Kidney (tissue), 14 donors: ENCODE measurements around the gene SLC4A5. TPM values are rescaled to one million over a fixed set of nuclear protein-coding genes. Genes with fewer than 3 reads are reported as not detected.
"Not testable (repeated sequence)": the region's sequence is repeated elsewhere in the genome, so short reads cannot be mapped to it uniquely, and the experiment has no call there.

Source experiments
- DNase-seq, 5 donors: peaks; one replicate each; pipeline ENCODE4 v3.0.0-alpha.2; 2013 to 2020
- FAIRE-seq: peaks from 2 replicates; lab custom pipeline; 2012; peaks lifted over from hg19 to GRCh38; lab: Jason Lieb, UNC
- H3K27ac ChIP-seq, 2 donors: one replicate each; pipeline ENCODE4 v1.7.0; 2013; ENCODE audit warnings: low read depth in 2 of 2, low read length in 2 of 2, inconsistent platforms in 1 of 2
- H3K27me3 ChIP-seq: one replicate; pipeline ENCODE4 v1.7.1; 2013; ENCODE audit warnings: low read length, inconsistent platforms; ENCODE audit not compliant: control insufficient read depth, insufficient read depth
- H3K36me3 ChIP-seq, 3 donors: one replicate each; pipeline versions ENCODE4 v1.7.0 to v1.7.1; 2013; ENCODE audit warnings: low read length in 3 of 3, control low read depth in 1 of 3, inconsistent platforms in 1 of 3; ENCODE audit not compliant: insufficient read depth in 3 of 3, control insufficient read depth in 2 of 3
- H3K4me1 ChIP-seq, 3 donors: one replicate each; pipeline versions ENCODE4 v1.7.0 to v1.7.1; 2013; ENCODE audit warnings: low read length in 3 of 3, inconsistent platforms in 1 of 3, low read depth in 1 of 3; ENCODE audit not compliant: control insufficient read depth in 2 of 3, insufficient read depth in 2 of 3
- H3K4me3 ChIP-seq, 3 donors: one replicate each; pipeline versions ENCODE4 v1.7.0 to v1.8.1; 2013; ENCODE audit warnings: low read length in 3 of 3, control low read depth in 1 of 3, inconsistent platforms in 1 of 3
- H3K9ac ChIP-seq, 3 donors: one replicate each; pipeline versions ENCODE4 v1.7.0 to v1.7.1; 2013; ENCODE audit warnings: low read length in 3 of 3, control low read depth in 1 of 3, inconsistent platforms in 1 of 3
- H3K9me3 ChIP-seq, 3 donors: one replicate each; pipeline versions ENCODE4 v1.7.0 to v1.7.1; 2013; ENCODE audit warnings: low read length in 3 of 3, control low read depth in 1 of 3, inconsistent platforms in 1 of 3; ENCODE audit not compliant: control insufficient read depth in 2 of 3, insufficient read depth in 1 of 3
- CTCF ChIP-seq: IDR thresholded peaks from 3 replicates; pipeline ENCODE4 v1.5.1; 2012; ENCODE audit warnings: mild to moderate bottlenecking, moderate library complexity, borderline replicate concordance; ENCODE audit not compliant: insufficient read depth; ENCODE audit errors: extremely low read depth
- intact Hi-C: fragments of 100-400 bp; cut with DNase I; formaldehyde crosslinking; loops from one replicate; pipeline ENCODE4 v1.11.1; 2022
- polyA plus RNA-seq: library from polyadenylated mRNA; stranded (reverse); fragments of 350-450 nt; fragmentation: Illumina TruSeq; extraction: RNeasy Lipid Tissue Mini Kit (QIAGEN cat#74804); gene quantifications from one replicate; pipeline ENCODE4 v1.2.3, GENCODE V29; 2014; ENCODE audit warnings: low read depth, low replicate concordance; ENCODE audit not compliant: insufficient read depth
- total RNA-seq: library from RNA; stranded (reverse); fragmentation: NEBNext Ultra II Directional; extraction: Animal tissue kit (Norgen Biotek cat#: 25700); gene quantifications from one replicate; pipeline ENCODE4 v1.2.1, GENCODE V29; 2021
- donor health status: control.
- donor health status: control.
- donor health status: control.
- donor health status: control.
- donor health status: control.
- donor health status: DM: yes; HTN: yes; CAD: no.
- donor health status: Normal renal cell carcinoma (clear cell type).

The SLC4A5 gene
- total and polyA plus RNA-seq, 2 donors from 2014 or later = 1.1 to 5.2 TPM

GRCh38 chr2:74235041-74235440 is 108.2 kb downstream of the SLC4A5 start:
- Histone ChIP-seq H3K27ac (no peak overlapping the region), H3K27me3 (no peaks in the 10 kb centered on the region), H3K4me3 (no peak overlapping the region), H3K4me1 (no peaks in the 10 kb centered on the region), H3K36me3 (no peaks in the 10 kb centered on the region), H3K9me3 (no peaks in the 10 kb centered on the region), H3K9ac (no peak overlapping the region)
- intact Hi-C loops = no loop called here
- no peak for FAIRE-seq
- no peak for DNase-seq
- no peak for TF ChIP-seq CTCF

DNA sequence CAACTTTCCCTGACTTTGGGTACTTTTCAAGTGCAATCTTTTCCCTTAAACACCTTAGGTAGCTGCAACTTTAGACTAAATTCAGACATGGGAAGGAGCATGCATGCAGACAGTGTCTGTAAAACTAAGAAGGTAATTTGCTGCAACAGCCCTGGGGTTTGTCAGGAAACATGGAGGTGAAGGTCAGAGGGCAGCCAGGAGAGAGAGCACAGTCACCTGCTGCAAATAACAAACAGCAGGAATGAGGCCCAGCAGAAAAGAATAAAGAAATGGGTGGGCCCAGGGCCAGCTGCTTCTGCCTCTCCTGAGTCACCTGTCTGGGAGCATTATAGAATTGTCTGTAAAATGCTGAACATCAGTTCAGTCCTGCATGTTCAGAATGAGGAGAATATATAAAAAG is 109.6 kb downstream of the SLC4A5 start:
- no peak for FAIRE-seq
- H3K9me3 ChIP-seq = no peaks in the 10 kb centered on the region
- intact Hi-C loops = no loop called here

GRCh38 chr2:74232426-74232825 is 110.8 kb downstream of the SLC4A5 start:
- H3K36me3 ChIP-seq = no peaks in the 10 kb centered on the region
- FAIRE-seq (no peak), DNase-seq (no peak)
- H3K4me1 ChIP-seq = no peaks in the 10 kb centered on the region
- no peak overlapping the region for H3K4me3 ChIP-seq
- no peaks in the 10 kb centered on the region for H3K9me3 ChIP-seq
- intact Hi-C loops = no loop called here
- H3K9ac ChIP-seq = no peak overlapping the region
- no peak overlapping the region for H3K27ac ChIP-seq
- no peak for TF ChIP-seq CTCF
- no peaks in the 10 kb centered on the region for H3K27me3 ChIP-seq

More for the DNA sequence above, 109.6 kb downstream of the SLC4A5 start:
- Histone ChIP-seq H3K4me1 (no peaks in the 10 kb centered on the region), H3K9ac (no peak overlapping the region), H3K4me3 (no peak overlapping the region), H3K36me3 (no peaks in the 10 kb centered on the region), H3K27me3 (no peaks in the 10 kb centered on the region), H3K27ac (no peak overlapping the region)
- DNase-seq = no peak
- no peak for TF ChIP-seq CTCF

GRCh38 chr2:74229865-74230264 is 113.4 kb downstream of the SLC4A5 start:
- H3K9me3 ChIP-seq, H3K9ac ChIP-seq, H3K27ac ChIP-seq, H3K4me1 ChIP-seq, DNase-seq, H3K27me3 ChIP-seq, FAIRE-seq, H3K36me3 ChIP-seq, H3K4me3 ChIP-seq, intact Hi-C loops: not testable (repeated sequence)
